ENCODE results near the gene HASPIN. TPM values are rescaled to one million over a fixed set of nuclear protein-coding genes. Genes with fewer than 3 reads are reported as not detected.
"Not testable (repeated sequence)": the region's sequence is repeated elsewhere in the genome, so short reads cannot be mapped to it uniquely, and the experiment has no call there.

The HASPIN gene
- total RNA-seq, 2 experiments from 2014 or later = 30.4 to 31.2 TPM

- Mint-ChIP-seq H3K9me3 (ENCODE audit: low read depth) (no peaks in the 10 kb centered on the region), H3K27me3 (no peaks in the 10 kb centered on the region), H3K4me1 (peaks cover 12% of the 10 kb centered on the region), H3K36me3 (peaks cover 7% of the 10 kb centered on the region), H3K4me3 (no peak overlapping the region), H3K27ac (no peak overlapping the region)
- ATAC-seq (no peak), DNase-seq (no peak)
- CTCF ChIA-PET = no interaction called here
Measured at GRCh38 chr17:3689262-3690093, 34.2 kb upstream of the HASPIN start.

GRCh38 chr17:3690094-3690715, 33.5 kb upstream of the HASPIN start:
- DNase-seq (no peak), ATAC-seq (no peak)
- CTCF ChIA-PET = no interaction called here
- Mint-ChIP-seq H3K4me1 (peaks cover 16% of the 10 kb centered on the region), H3K27ac (no peak overlapping the region), H3K9me3 (ENCODE audit: low read depth) (no peaks in the 10 kb centered on the region), H3K27me3 (no peaks in the 10 kb centered on the region), H3K4me3 (no peak overlapping the region), H3K36me3 (peaks cover 7% of the 10 kb centered on the region)

GRCh38 chr17:3691617-3692067, 32.1 kb upstream of the HASPIN start:
- peaks cover 7% of the 10 kb centered on the region for H3K36me3 Mint-ChIP-seq
- no peaks in the 10 kb centered on the region for H3K27me3 Mint-ChIP-seq
- H3K9me3 Mint-ChIP-seq (ENCODE audit: low read depth) = no peaks in the 10 kb centered on the region
- ATAC-seq = no peak
- no peak overlapping the region for H3K4me3 Mint-ChIP-seq
- CTCF ChIA-PET = interaction anchor here (0.6 to 1.1 kb wide), 3 partner anchors 46 to 643 kb away, joined by 3 to 4 read pairs (median 3); no protein-coding TSS in a partner anchor
- no peak overlapping the region for H3K27ac Mint-ChIP-seq
- no peak for DNase-seq
- peaks cover 22% of the 10 kb centered on the region for H3K4me1 Mint-ChIP-seq

GRCh38 chr17:3692346-3692745, 31.4 kb upstream of the HASPIN start:
- H3K27ac Mint-ChIP-seq = no peak overlapping the region
- ATAC-seq = no peak
- peaks cover 7% of the 10 kb centered on the region for H3K36me3 Mint-ChIP-seq
- no peak for DNase-seq
- CTCF ChIA-PET = interaction anchor here (0.8 to 1.1 kb wide), 2 partner anchors 30 to 647 kb away, joined by 3 read pairs; no protein-coding TSS in a partner anchor
- H3K4me1 Mint-ChIP-seq = peaks cover 26% of the 10 kb centered on the region
- no peaks in the 10 kb centered on the region for H3K27me3 Mint-ChIP-seq
- no peaks in the 10 kb centered on the region for H3K9me3 Mint-ChIP-seq (ENCODE audit: low read depth)
- no peak overlapping the region for H3K4me3 Mint-ChIP-seq

GRCh38 chr17:3693141-3693540, 30.6 kb upstream of the HASPIN start:
- Mint-ChIP-seq H3K9me3 (ENCODE audit: low read depth) (no peaks in the 10 kb centered on the region), H3K27ac (no peak overlapping the region), H3K36me3 (peaks cover 13% of the 10 kb centered on the region), H3K4me1 (peaks cover 30% of the 10 kb centered on the region), H3K27me3 (no peaks in the 10 kb centered on the region), H3K4me3 (no peak overlapping the region)
- ATAC-seq = no peak
- no peak for DNase-seq
- CTCF ChIA-PET = interaction anchor here (0.8 to 6.5 kb wide), 7 partner anchors 8 to 648 kb away, joined by 3 to 34 read pairs (median 3); no protein-coding TSS in a partner anchor

GRCh38 chr17:3693829-3694231, 29.9 kb upstream of the HASPIN start:
- H3K27me3 Mint-ChIP-seq = no peaks in the 10 kb centered on the region
- CTCF ChIA-PET = interaction anchor here (0.8 to 6.5 kb wide), 8 partner anchors 9 to 134 kb away, joined by 3 to 34 read pairs (median 7); partner anchors contain the start of gene HASPIN
- peak overlapping the region; percentile 73 for H3K27ac Mint-ChIP-seq
- peaks cover 19% of the 10 kb centered on the region for H3K36me3 Mint-ChIP-seq
- peak overlapping the region; percentile 85 for H3K4me3 Mint-ChIP-seq
- H3K9me3 Mint-ChIP-seq (ENCODE audit: low read depth) = no peaks in the 10 kb centered on the region
- ATAC-seq (peak; percentile 18), DNase-seq (peak; percentile 86)
- peaks cover 30% of the 10 kb centered on the region for H3K4me1 Mint-ChIP-seq

GRCh38 chr17:3695129-3695722, 28.5 kb upstream of the HASPIN start:
- Mint-ChIP-seq H3K4me3 (peak overlapping the region; percentile 85), H3K27me3 (no peaks in the 10 kb centered on the region), H3K27ac (peak overlapping the region; percentile 28), H3K36me3 (peaks cover 15% of the 10 kb centered on the region), H3K4me1 (peaks cover 30% of the 10 kb centered on the region), H3K9me3 (ENCODE audit: low read depth) (no peaks in the 10 kb centered on the region)
- DNase-seq = no peak
- peak; percentile 18 for ATAC-seq
- CTCF ChIA-PET = interaction anchor here (0.7 to 6.5 kb wide), 10 partner anchors 9 to 150 kb away, joined by 3 to 34 read pairs (median 4); no protein-coding TSS in a partner anchor

GRCh38 chr17:3695723-3696411, 27.8 kb upstream of the HASPIN start, which contains the start of gene P2RX5:
Gene P2RX5 (minus strand): TSS chr17:3696155. CDS start chr17:3696005, 150 bp downstream.
- H3K27me3 Mint-ChIP-seq = no peaks in the 10 kb centered on the region
- peaks cover 18% of the 10 kb centered on the region for H3K36me3 Mint-ChIP-seq
- CTCF ChIA-PET = interaction anchor here (0.7 to 6.5 kb wide), 12 partner anchors 8 to 149 kb away, joined by 3 to 34 read pairs (median 4); partner anchors contain the start of gene HASPIN
- DNase-seq (peak; percentile 76), ATAC-seq (peak; percentile 76)
- peak within 1 kb of the TSS; percentile 88 for H3K27ac Mint-ChIP-seq
- H3K9me3 Mint-ChIP-seq (ENCODE audit: low read depth) = no peaks in the 10 kb centered on the region
- peak within 1 kb of the TSS; percentile 85 for H3K4me3 Mint-ChIP-seq
- peaks cover 33% of the 10 kb centered on the region for H3K4me1 Mint-ChIP-seq

GRCh38 chr17:3697103-3697476, 26.6 kb upstream of the HASPIN start:
- peaks cover 33% of the 10 kb centered on the region for H3K4me1 Mint-ChIP-seq
- H3K27me3 Mint-ChIP-seq = no peaks in the 10 kb centered on the region
- H3K4me3 Mint-ChIP-seq = no peak overlapping the region
- no peak overlapping the region for H3K27ac Mint-ChIP-seq
- no peak for DNase-seq
- CTCF ChIA-PET = interaction anchor here (1.0 to 6.5 kb wide), 5 partner anchors 11 to 41 kb away, joined by 3 to 34 read pairs (median 22); no protein-coding TSS in a partner anchor
- H3K36me3 Mint-ChIP-seq = peaks cover 24% of the 10 kb centered on the region
- ATAC-seq = no peak
- no peaks in the 10 kb centered on the region for H3K9me3 Mint-ChIP-seq (ENCODE audit: low read depth)

- CTCF ChIA-PET = interaction anchor here (6.5 kb wide), 1 partner anchor 16 kb away, joined by 34 read pairs; no protein-coding TSS in a partner anchor
- DNase-seq = no peak
- no peak for ATAC-seq
- H3K4me3 Mint-ChIP-seq = no peak overlapping the region
- peaks cover 2% of the 10 kb centered on the region for H3K9me3 Mint-ChIP-seq (ENCODE audit: low read depth)
- H3K27me3 Mint-ChIP-seq = no peaks in the 10 kb centered on the region
- peaks cover 32% of the 10 kb centered on the region for H3K4me1 Mint-ChIP-seq
- H3K36me3 Mint-ChIP-seq = peaks cover 33% of the 10 kb centered on the region
- H3K27ac Mint-ChIP-seq = no peak overlapping the region
Measured at GRCh38 chr17:3698139-3698538, 25.6 kb upstream of the HASPIN start.

GRCh38 chr17:3699951-3700350, 23.8 kb upstream of the HASPIN start:
- ATAC-seq = no peak
- H3K9me3 Mint-ChIP-seq (ENCODE audit: low read depth) = peaks cover 2% of the 10 kb centered on the region
- H3K4me1 Mint-ChIP-seq = peaks cover 17% of the 10 kb centered on the region
- H3K27me3 Mint-ChIP-seq = no peaks in the 10 kb centered on the region
- CTCF ChIA-PET = interaction anchor here (1.2 kb wide), 1 partner anchor 38 kb away, joined by 3 read pairs; no protein-coding TSS in a partner anchor
- no peak overlapping the region for H3K27ac Mint-ChIP-seq
- H3K36me3 Mint-ChIP-seq = peaks cover 31% of the 10 kb centered on the region
- H3K4me3 Mint-ChIP-seq = no peak overlapping the region
- no peak for DNase-seq

GRCh38 chr17:3702041-3702539, 21.6 kb upstream of the HASPIN start:
- DNase-seq; H3K4me1 Mint-ChIP-seq; H3K4me3 Mint-ChIP-seq; ATAC-seq; H3K27me3 Mint-ChIP-seq; H3K27ac Mint-ChIP-seq; H3K9me3 Mint-ChIP-seq (ENCODE audit: low read depth): not testable (repeated sequence)
- H3K36me3 Mint-ChIP-seq = peaks cover 31% of the 10 kb centered on the region
- CTCF ChIA-PET = interaction anchor here (1.6 kb wide), 1 partner anchor 19 kb away, joined by 4 read pairs; no protein-coding TSS in a partner anchor

Data from activated CD8-positive, alpha-beta memory T cell treated with anti-CD3 and anti-CD28 coated beads, Interleukin-2, amount 10 ng/mL, durations not matched to agents 7 days and 5 days (primary cell).